WTC11 (cell line): ENCODE results near the gene JAZF1. TPM values are rescaled to one million over a fixed set of nuclear protein-coding genes. Genes with fewer than 3 reads are reported as not detected.
A peak's percentile ranks its signal among the peaks of the same experiment; 100 is the strongest.

ENCODE experiments used
- ATAC-seq: fragments of 200-7000 bp; cut with Tn5 transposase; 2 replicates; pipeline ENCODE4 v1.10.0; 2021; ENCODE audit warnings: mild to moderate bottlenecking, moderate library complexity
- CTCF ChIA-PET: fragments of 300-600 bp; sonication (Branson Sonifier 250); formaldehyde crosslinking; loops from one replicate; lab custom pipeline; 2021; ENCODE audit warnings: antibody characterized with exemption; lab: Charles Lee
- POLR2A ChIA-PET: fragments of 350-600 bp; sonication (Branson Sonifier 250); formaldehyde crosslinking; loops from one replicate; lab custom pipeline; 2021; ENCODE audit warnings: antibody characterized with exemption; lab: Charles Lee
- DNase-seq: peaks from one replicate; pipeline ENCODE4 v3.0.0; 2021; ENCODE audit warnings: low spot score
- H3K27ac Mint-ChIP-seq: 2 replicates; pipeline ENCODE4 v1.8.0; 2021; ENCODE audit warnings: mixed read lengths
- H3K27me3 Mint-ChIP-seq: 2 replicates; pipeline ENCODE4 v1.8.0; 2021; ENCODE audit warnings: low read depth, mild to moderate bottlenecking, moderate library complexity, mixed read lengths
- H3K36me3 Mint-ChIP-seq: 2 replicates; pipeline ENCODE4 v1.8.0; 2021; ENCODE audit warnings: mixed read lengths
- H3K4me1 Mint-ChIP-seq: 2 replicates; pipeline ENCODE4 v1.8.0; 2022; ENCODE audit warnings: mixed read lengths
- H3K4me3 Mint-ChIP-seq: 2 replicates; pipeline ENCODE4 v1.8.0; 2021; ENCODE audit warnings: mild to moderate bottlenecking, moderate library complexity, mixed read lengths
- H3K9me3 Mint-ChIP-seq: 2 replicates; pipeline ENCODE4 v1.8.0; 2021; ENCODE audit warnings: mixed read lengths
- CBFB ChIP-seq: sonication (generic); formaldehyde crosslinking; IDR thresholded peaks from 2 replicates; pipeline ENCODE4 v1.8.1; 2022; ENCODE audit warnings: mild to moderate bottlenecking, low read depth, missing genetic modification reagents
- CREB1 ChIP-seq: sonication (generic); formaldehyde crosslinking; IDR thresholded peaks from 2 replicates; pipeline ENCODE4 v1.8.0; 2023; ENCODE audit warnings: mild to moderate bottlenecking, missing genetic modification reagents
- ESRRA ChIP-seq: sonication (generic); formaldehyde crosslinking; IDR thresholded peaks from 2 replicates; pipeline ENCODE4 v1.8.1; 2022; ENCODE audit warnings: mild to moderate bottlenecking, missing genetic modification reagents, borderline replicate concordance
- GABPB1 ChIP-seq: sonication (generic); formaldehyde crosslinking; IDR thresholded peaks from 2 replicates; pipeline ENCODE4 v1.8.1; 2023; ENCODE audit warnings: mild to moderate bottlenecking, missing genetic modification reagents
- JUN ChIP-seq: sonication (generic); formaldehyde crosslinking; IDR thresholded peaks from 2 replicates; pipeline ENCODE4 v1.8.0; 2023; ENCODE audit warnings: mild to moderate bottlenecking, missing genetic modification reagents
- MYBL2 ChIP-seq: sonication (generic); formaldehyde crosslinking; IDR thresholded peaks from 2 replicates; pipeline ENCODE4 v1.8.1; 2023; ENCODE audit warnings: mild to moderate bottlenecking, moderate library complexity, missing genetic modification reagents
- NR1H2 ChIP-seq: sonication (generic); formaldehyde crosslinking; IDR thresholded peaks from 2 replicates; pipeline ENCODE4 v1.9.0; 2021; ENCODE audit warnings: mild to moderate bottlenecking, moderate library complexity, missing genetic modification reagents
- PRRX2 ChIP-seq: fragments of 250-450 bp; sonication (Bioruptor Pico); IDR thresholded peaks from 2 replicates; pipeline ENCODE4 v1.8.0; 2021; ENCODE audit warnings: mild to moderate bottlenecking
- RELA ChIP-seq: sonication (generic); formaldehyde crosslinking; IDR thresholded peaks from 2 replicates; pipeline ENCODE4 v1.8.1; 2022; ENCODE audit warnings: missing genetic modification reagents, mild to moderate bottlenecking, borderline replicate concordance
- RORB ChIP-seq: fragments of 250-450 bp; sonication (Bioruptor Pico); IDR thresholded peaks from 2 replicates; pipeline ENCODE4 v1.9.0; 2021; ENCODE audit warnings: mild to moderate bottlenecking
- SMAD4 ChIP-seq: sonication (generic); formaldehyde crosslinking; IDR thresholded peaks from 2 replicates; pipeline ENCODE4 v1.8.0; 2022; ENCODE audit warnings: mild to moderate bottlenecking, missing genetic modification reagents
- TCF7 ChIP-seq: sonication (generic); formaldehyde crosslinking; IDR thresholded peaks from 2 replicates; pipeline ENCODE4 v1.8.0; 2022; ENCODE audit warnings: mild to moderate bottlenecking, low read depth, missing genetic modification reagents, moderate library complexity
- TEAD4 ChIP-seq: sonication (generic); formaldehyde crosslinking; IDR thresholded peaks from 2 replicates; pipeline ENCODE4 v1.8.0; 2022; ENCODE audit warnings: mild to moderate bottlenecking, missing genetic modification reagents
- ZNF232 ChIP-seq: sonication (generic); formaldehyde crosslinking; IDR thresholded peaks from 2 replicates; pipeline ENCODE4 v1.8.0; 2022; ENCODE audit warnings: mild to moderate bottlenecking, missing genetic modification reagents
- ZNF317 ChIP-seq: sonication (generic); formaldehyde crosslinking; IDR thresholded peaks from 2 replicates; pipeline ENCODE4 v1.8.1; 2023; ENCODE audit warnings: low read depth, mild to moderate bottlenecking, moderate library complexity, missing genetic modification reagents, borderline replicate concordance
- ZNF423 ChIP-seq: fragments of 250-450 bp; sonication (Bioruptor Pico); IDR thresholded peaks from 2 replicates; pipeline ENCODE4 v2.1.2; 2022; ENCODE audit warnings: mild to moderate bottlenecking, moderate library complexity
- ZNF671 ChIP-seq: fragments of 250-450 bp; sonication (Bioruptor Pico); IDR thresholded peaks from 2 replicates; pipeline ENCODE4 v1.8.0; 2021; ENCODE audit warnings: mild to moderate bottlenecking
- total RNA-seq: library from RNA; stranded (reverse); gene quantifications from 3 replicates; pipeline ENCODE4 v1.2.3, GENCODE V29; 2021
- TF ChIP-seq, protein P1 (sequence below): sonication (generic); formaldehyde crosslinking; IDR thresholded peaks from 2 replicates; pipeline ENCODE4 v1.8.1; 2023; ENCODE audit warnings: mild to moderate bottlenecking, missing genetic modification reagents, moderate library complexity
- TF ChIP-seq, protein P2 (sequence below): sonication (generic); formaldehyde crosslinking; IDR thresholded peaks from 2 replicates; pipeline ENCODE4 v1.8.0; 2023; ENCODE audit warnings: missing genetic modification reagents
- TF ChIP-seq, protein P3 (sequence below): sonication (generic); formaldehyde crosslinking; IDR thresholded peaks from 2 replicates; pipeline ENCODE4 v1.8.1; 2023; ENCODE audit warnings: mild to moderate bottlenecking, missing genetic modification reagents
- TF ChIP-seq, protein P4 (sequence below): sonication (generic); formaldehyde crosslinking; IDR thresholded peaks from 2 replicates; pipeline ENCODE4 v1.8.1; 2022; ENCODE audit warnings: low read depth, mild to moderate bottlenecking, moderate library complexity, missing genetic modification reagents, borderline replicate concordance

The JAZF1 gene
- total RNA-seq, 1 experiment from 2014 or later = 19.0 TPM

DNA sequence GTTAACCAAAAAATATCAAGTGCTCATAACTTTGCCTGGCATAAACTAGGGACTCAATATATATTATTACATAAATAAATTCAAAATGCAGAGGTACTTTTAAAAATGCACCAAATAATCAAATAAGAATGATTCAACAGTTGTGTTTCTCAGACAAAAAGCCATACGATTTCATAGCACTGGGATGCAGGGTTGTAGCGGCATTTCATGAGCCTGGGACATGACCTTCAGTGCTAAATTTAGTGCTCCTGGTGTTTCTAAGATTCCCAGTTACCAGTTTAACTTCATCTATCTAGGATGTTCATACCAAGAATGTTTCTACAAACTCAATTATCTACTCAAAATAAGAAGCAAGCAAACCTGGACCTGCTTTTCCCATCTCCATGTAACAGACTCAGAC lies 4.0 kb downstream of the JAZF1 start:
- ChIA-PET POLR2A (no interaction called here), CTCF (interaction anchor here (0.9 kb wide), 1 partner anchor 28 kb away, joined by 4 read pairs; no protein-coding TSS in a partner anchor)
- ATAC-seq (no peak), DNase-seq (no peak)
- TF ChIP-seq JUN (no peak), ZNF423 (no peak), CREB1 (CRISPR knock-in tag) (no peak), PRRX2 (CRISPR knock-in tag) (no peak), NR1H2 (CRISPR knock-in tag) (no peak), ZNF232 (CRISPR knock-in tag) (no peak)
- TF ChIP-seq, protein P1, sequence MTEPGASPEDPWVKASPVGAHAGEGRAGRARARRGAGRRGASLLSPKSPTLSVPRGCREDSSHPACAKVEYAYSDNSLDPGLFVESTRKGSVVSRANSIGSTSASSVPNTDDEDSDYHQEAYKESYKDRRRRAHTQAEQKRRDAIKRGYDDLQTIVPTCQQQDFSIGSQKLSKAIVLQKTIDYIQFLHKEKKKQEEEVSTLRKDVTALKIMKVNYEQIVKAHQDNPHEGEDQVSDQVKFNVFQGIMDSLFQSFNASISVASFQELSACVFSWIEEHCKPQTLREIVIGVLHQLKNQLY = no peak
- no peak overlapping the region for H3K4me3 Mint-ChIP-seq
- H3K27me3 Mint-ChIP-seq = peaks cover 6% of the 10 kb centered on the region; the same call in 1 of the 2 replicates
- 0 out of 2 replicates have a peak overlapping the region, but pooled peaks have one; percentile 8 for H3K27ac Mint-ChIP-seq
- no peaks in the 10 kb centered on the region for H3K9me3 Mint-ChIP-seq
- no peaks in the 10 kb centered on the region for H3K36me3 Mint-ChIP-seq
- peaks cover 71% of the 10 kb centered on the region for H3K4me1 Mint-ChIP-seq

DNA sequence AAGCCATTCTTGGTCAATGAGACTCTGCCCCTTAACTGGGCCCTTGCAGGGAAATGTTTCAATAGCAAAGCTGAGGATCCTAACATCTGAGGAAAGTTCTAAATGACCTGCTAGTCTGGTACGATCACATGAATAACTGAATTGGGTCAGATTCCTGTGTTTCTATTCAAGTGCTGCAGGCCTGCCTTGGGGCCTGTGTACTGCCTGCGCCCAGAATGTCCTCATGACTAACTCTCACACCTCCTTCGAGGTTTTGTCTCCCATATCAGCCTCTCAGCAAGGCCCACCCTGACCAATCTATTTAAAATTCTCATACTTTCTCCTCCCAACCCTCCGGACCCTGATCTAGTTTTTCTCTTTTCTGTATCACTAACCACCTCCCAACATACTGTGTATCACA lies 4.4 kb downstream of the JAZF1 start:
- Mint-ChIP-seq H3K27me3 (peaks cover 6% of the 10 kb centered on the region; the same call in 1 of the 2 replicates), H3K4me1 (peaks cover 73% of the 10 kb centered on the region), H3K36me3 (no peaks in the 10 kb centered on the region), H3K27ac (peak overlapping the region; percentile 48), H3K9me3 (no peaks in the 10 kb centered on the region), H3K4me3 (no peak overlapping the region)
- POLR2A ChIA-PET = interaction anchor here (0.7 kb wide), 1 partner anchor 278 kb away, joined by 3 read pairs; no protein-coding TSS in a partner anchor
- ATAC-seq (no peak), DNase-seq (no peak)
- CTCF ChIA-PET = interaction anchor here (0.9 kb wide), 1 partner anchor 29 kb away, joined by 4 read pairs; no protein-coding TSS in a partner anchor
- TF ChIP-seq TCF7 (no peak), ZNF671 (no peak), ZNF423 (no peak), RELA (CRISPR knock-in tag) (no peak), MYBL2 (no peak), ZNF317 (CRISPR knock-in tag) (no peak), RORB (CRISPR knock-in tag) (no peak), JUN (no peak), ESRRA (no peak), TEAD4 (no peak), ZNF232 (CRISPR knock-in tag) (no peak), CBFB (CRISPR knock-in tag) (no peak), GABPB1 (CRISPR knock-in tag) (no peak), SMAD4 (no peak)
- TF ChIP-seq, protein P2, sequence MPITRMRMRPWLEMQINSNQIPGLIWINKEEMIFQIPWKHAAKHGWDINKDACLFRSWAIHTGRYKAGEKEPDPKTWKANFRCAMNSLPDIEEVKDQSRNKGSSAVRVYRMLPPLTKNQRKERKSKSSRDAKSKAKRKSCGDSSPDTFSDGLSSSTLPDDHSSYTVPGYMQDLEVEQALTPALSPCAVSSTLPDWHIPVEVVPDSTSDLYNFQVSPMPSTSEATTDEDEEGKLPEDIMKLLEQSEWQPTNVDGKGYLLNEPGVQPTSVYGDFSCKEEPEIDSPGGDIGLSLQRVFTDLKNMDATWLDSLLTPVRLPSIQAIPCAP (CRISPR knock-in tag) = no peak
- TF ChIP-seq, protein P3, sequence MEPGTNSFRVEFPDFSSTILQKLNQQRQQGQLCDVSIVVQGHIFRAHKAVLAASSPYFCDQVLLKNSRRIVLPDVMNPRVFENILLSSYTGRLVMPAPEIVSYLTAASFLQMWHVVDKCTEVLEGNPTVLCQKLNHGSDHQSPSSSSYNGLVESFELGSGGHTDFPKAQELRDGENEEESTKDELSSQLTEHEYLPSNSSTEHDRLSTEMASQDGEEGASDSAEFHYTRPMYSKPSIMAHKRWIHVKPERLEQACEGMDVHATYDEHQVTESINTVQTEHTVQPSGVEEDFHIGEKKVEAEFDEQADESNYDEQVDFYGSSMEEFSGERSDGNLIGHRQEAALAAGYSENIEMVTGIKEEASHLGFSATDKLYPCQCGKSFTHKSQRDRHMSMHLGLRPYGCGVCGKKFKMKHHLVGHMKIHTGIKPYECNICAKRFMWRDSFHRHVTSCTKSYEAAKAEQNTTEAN (CRISPR knock-in tag) = no peak
- TF ChIP-seq, protein P4, sequence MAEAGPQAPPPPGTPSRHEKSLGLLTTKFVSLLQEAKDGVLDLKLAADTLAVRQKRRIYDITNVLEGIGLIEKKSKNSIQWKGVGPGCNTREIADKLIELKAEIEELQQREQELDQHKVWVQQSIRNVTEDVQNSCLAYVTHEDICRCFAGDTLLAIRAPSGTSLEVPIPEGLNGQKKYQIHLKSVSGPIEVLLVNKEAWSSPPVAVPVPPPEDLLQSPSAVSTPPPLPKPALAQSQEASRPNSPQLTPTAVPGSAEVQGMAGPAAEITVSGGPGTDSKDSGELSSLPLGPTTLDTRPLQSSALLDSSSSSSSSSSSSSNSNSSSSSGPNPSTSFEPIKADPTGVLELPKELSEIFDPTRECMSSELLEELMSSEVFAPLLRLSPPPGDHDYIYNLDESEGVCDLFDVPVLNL (CRISPR knock-in tag) = no peak
